ENCODE results near the gene UAP1L1.
"Not testable (repeated sequence)": the region's sequence is repeated elsewhere in the genome, so short reads cannot be mapped to it uniquely, and the experiment has no call there.

The UAP1L1 gene, protein sequence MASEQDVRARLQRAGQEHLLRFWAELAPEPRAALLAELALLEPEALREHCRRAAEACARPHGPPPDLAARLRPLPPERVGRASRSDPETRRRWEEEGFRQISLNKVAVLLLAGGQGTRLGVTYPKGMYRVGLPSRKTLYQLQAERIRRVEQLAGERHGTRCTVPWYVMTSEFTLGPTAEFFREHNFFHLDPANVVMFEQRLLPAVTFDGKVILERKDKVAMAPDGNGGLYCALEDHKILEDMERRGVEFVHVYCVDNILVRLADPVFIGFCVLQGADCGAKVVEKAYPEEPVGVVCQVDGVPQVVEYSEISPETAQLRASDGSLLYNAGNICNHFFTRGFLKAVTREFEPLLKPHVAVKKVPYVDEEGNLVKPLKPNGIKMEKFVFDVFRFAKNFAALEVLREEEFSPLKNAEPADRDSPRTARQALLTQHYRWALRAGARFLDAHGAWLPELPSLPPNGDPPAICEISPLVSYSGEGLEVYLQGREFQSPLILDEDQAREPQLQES

DNA sequence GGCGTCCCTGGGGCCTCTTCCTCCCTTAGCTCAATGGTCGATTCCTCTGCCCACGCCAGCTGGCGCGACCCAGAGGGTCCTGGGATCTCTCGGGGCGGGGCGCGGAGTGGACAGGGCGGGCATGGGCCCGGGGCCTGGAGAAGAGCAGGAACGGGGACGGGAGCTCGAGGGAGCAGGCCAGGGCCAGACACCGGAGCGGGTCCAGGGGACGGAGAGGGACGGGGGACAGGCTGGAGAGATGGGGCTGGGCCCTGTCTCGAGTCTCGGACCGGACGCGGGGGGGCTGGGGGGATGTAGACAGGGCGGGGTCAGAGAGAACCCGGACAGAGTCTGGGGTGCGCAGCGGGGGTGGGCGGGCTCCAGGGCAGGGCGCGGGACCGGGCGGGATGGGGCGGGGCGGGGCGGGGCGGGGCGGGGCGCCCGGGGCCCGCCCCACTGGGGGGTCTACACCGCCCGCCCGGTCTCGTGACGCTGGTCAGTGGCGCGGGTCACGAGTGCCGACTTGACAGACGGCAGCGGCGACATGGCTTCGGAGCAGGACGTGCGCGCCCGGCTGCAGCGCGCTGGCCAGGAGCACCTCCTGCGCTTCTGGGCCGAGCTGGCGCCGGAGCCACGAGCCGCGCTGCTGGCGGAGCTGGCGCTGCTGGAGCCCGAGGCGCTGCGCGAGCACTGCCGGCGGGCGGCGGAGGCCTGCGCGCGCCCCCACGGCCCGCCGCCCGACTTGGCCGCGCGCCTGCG, at the start of gene UAP1L1:
TSS of gene UAP1L1 (plus strand) at position 508 of the 738 bp plus-strand sequence. CDS start at position 524, 16 bp downstream.
- DNase-seq (ENCODE audit: low read depth in 2 of 3, low spot score in 2 of 3): no peak

DNA sequence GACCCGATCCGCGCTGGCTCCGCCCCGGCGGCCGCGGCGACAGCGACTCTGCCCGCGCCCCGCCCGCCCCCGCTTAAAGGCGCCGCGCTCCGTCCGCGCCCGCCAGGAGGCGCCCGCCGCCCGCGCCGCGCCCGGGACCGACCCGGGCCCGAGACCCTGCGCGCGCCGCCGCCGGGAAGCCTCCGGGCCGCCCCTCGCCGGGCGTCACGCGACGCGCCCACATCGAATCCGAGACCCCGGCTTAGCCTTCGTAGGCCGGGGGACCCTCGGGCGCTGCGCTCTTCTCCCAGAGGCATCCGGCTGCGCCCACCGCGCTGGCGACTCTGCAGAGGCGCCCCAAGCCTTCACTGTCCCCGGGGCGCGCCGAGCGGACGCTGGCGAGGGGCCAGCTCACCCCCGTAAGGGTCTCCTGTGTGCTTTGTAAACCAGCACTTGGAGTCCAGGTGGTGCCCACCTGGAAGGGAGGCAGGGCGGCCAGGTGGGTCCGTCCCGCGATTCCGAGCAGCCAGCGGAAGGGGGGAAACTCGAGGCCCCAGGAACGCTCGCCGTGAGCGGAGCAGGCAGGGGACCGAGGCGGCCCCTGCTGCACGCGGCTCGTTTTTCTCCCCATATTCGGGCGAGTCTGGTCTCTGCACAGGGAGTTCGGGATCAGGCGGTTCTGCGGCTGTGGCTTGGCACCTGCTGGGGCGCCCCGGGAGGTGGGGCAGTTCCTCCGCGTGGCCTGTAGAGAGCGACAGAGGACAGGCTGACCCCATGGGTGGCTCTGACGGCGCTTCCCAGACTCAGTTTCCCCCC, 48.9 kb upstream of the UAP1L1 start:
- peak in 1 of 3 experiments; percentile 48 for DNase-seq (ENCODE audit: low read depth in 2 of 3, low spot score in 2 of 3)

DNA sequence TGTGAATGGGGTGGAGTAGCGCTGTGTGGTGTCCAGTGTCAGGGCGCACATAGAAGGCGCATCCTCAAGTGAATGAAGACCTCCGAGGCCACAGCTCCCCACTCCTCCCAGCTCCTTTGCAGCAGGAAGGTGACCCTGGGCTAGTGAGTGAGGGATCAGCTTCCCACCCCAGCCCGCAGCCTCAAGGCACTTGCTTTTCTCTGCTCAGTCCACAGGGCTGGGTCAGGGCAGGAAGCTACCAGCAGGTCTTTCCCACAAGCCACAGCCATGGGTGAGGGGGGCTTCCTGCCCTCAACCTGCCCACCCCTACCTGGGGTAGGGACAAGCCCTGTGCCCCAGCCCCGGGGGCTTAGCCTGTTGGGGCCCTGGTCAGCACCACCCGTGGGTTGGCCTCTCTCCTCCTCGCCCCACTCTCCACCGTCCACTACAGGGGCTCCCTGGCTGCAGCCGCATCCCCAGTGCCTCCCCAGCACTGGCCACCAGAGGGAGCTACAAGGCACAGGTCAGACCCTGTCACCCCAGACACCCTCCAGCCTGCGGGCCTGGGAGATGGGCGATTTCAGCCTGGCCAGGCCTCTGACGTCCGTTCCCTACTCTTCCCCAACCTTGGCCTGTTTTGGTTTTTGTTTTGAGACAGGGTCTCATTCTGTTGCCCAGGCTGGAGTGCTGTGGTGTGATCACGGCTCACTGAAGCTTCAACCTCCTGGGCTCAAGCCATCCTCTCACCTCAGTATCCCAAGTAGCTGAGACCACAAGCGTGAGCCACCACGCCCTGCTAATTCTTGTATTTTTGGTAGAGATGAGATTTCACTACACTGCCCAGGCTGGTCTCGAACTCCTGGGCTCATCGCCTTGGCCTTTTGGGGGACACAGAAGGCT, 48.0 kb upstream of the UAP1L1 start:
- DNase-seq (ENCODE audit: low read depth in 2 of 3, low spot score in 2 of 3): peak; percentile 62 to 81 (median 71)

DNA sequence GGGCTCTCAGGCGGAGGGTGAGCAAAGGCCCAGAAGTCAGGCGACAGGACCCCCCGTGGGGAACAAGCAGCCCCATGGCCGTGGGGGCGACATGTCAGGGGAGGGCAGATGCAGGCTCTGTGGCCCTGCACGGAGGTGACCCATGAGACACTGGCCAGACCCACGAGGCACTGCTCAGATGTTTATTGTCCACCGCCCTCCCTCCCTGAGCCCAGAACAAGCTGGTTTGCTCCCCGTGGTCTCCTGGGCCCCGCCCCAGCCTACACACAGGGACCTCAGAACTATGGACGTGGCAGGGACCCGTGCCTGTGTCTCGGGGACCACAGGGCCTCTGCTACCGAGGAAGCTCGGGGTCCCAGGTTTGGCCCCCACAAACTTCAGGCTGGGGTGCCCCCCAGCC, 47.3 kb upstream of the UAP1L1 start:
- no peak for DNase-seq (ENCODE audit: low read depth in 2 of 3, low spot score in 2 of 3)

DNA sequence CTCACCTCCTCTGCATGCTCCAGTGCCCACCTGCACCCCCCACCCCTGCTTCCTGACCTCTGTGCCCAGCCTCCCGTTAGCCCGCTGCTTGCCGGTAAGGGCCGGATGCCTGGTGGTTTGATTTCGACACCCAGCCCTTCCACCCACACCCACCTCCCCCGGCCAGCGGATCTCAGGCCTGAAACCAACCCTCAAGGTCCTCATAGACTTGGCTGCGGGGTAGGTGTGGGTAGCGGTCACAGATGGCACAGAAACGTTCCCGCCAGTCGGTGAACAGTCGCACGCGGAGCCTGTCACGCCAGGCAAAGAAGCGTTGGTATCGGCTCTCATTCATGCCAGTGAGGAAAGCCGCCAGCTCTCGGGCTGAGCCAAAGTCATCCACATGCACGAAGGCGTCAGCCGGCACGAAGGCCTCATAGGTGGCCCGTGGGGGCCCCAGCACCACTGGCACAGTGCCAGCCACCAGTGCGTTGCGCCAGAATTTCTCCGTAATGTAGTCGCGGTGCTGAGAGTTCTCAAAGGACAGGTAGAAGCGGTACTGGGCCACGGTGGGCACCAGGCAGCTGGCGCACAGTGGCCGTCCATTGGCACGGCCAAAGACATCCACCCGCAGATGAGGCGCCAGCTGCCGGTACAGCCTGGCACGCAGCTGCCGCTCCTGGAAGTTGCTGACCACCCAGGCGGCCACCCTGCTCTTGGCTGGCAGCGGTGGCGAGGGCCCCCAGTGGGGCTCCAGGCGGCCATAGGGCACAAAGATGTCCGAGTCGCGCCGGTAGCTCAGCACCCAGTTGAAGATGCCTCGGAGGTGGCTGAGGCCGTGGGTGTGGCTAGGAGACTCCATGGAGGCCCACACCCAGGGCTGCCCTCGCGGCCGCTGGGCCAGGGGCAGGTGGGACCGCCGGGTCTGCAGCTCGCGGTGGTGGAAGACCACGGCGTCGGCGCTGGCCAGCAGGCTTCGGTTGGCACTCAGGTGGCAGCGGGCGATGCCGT, 46.5 kb upstream of the UAP1L1 start:
- DNase-seq (ENCODE audit: low read depth in 2 of 3, low spot score in 2 of 3): no peak

DNA sequence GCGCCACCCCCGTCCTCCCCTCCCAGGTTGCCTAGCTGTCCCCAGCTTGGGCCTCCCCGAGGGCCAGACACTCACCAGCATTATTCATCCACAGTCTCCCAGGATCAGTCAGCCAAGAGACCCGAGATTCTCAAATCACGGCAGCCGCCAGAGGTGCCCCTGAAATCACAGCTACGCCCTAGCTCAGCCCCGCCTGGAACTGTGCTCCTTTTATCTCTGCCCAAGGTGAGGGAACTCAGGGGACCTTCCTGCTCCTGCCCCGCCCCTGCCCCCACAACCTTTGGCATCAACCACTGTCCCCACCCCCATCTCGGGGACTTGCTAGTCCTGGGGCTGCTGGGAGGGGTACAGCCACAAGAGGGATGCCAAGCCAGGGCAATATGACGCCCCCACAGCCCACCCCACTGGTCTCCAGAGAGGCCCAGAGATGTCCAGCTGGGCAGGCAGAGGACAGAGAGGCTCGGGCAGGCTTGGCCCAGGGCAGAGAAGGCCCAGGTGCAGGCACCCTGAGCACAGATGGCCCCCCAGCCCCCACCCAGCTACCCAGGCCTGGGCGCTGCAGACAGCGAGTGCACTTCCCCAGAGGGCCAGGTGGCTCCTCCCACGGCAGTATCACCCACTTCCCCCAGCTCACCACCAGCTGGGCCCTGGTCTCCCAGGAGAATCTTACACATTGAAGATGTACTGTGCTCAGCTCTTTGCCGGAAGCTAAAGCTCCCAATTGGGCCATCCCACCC, 45.2 kb upstream of the UAP1L1 start, which contains the start of gene FUT7:
TSS of gene FUT7 (minus strand) at position 185 of the 737 bp plus-strand sequence. CDS start at position 88, 97 bp downstream.
- DNase-seq (ENCODE audit: low read depth in 2 of 3, low spot score in 2 of 3): no peak

DNA sequence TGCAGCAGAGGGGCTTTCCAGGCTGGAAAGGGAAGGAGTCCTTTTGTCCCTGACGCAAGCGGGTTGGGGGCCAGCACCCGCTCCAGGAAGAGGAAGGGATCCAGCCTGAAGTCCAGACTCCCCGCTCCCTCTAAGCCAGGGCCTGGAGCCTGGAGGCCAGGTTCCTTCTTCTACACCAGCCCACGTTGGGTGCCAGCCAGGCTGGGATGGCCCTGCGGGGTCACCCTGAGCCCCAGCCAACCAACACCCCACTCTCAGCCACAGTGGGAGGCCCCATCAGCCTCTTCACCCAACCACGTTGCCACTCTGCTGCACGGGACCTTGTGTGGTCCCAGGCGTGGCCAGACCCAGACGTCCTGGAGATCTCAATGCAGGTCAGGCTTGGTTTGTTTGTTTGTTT, 44.5 kb upstream of the UAP1L1 start:
- no peak for DNase-seq (ENCODE audit: low read depth in 2 of 3, low spot score in 2 of 3)

DNA sequence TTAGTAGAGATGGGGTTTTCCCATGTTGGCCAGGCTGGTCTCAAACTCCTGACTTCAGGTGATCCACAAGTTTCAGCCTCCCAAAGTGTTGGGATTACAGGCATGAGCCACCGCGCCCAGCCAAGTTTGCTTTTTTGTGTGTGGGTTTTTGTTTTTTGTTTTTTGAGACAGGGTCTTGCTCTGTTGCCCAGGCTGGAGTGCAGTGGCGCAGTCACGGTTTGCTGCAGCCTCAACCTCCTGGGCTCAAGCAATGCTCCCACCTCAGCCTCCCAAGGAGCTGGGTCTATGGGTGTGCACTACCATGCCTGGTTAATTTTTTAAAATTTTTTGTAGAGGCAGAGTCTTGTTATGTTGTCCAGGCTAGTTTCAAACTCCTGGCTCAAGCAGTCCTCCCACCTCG, 43.8 kb upstream of the UAP1L1 start:
- not testable (repeated sequence) for DNase-seq (ENCODE audit: low read depth in 2 of 3, low spot score in 2 of 3)

DNA sequence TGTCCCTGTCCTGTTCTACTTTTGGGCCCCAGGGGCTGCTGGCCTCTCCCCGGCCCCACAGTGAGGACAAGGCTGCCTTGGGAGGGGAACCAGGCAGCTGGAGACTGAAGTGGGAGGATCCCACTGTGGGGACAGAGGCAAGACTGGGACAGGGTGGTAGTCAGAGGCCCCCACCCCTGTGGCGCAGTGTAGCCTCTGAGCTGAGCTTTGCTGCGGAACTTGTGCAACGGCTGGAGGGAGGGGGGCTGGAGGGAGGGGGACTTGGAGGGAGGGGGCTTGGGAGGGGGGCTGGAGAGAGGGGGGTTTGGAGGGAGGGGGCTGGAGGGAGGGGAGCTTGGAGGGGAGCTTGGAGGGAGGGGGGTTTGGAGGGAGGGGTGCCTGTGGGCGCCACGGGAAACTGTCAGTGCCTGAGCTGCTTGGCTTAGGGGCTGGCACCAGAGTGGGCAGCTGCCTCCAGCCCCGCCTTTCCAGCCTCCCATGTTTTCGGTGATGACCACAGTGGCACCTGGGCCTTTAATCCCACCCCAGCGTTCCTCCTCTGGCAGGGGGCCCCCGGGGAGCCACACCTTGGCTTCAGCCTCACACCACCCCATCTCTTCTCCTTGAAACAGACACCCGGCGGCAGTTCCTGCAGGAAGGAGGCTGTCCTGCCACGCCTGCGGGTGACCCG, 43.1 kb upstream of the UAP1L1 start:
- no peak for DNase-seq (ENCODE audit: low read depth in 2 of 3, low spot score in 2 of 3)

DNA sequence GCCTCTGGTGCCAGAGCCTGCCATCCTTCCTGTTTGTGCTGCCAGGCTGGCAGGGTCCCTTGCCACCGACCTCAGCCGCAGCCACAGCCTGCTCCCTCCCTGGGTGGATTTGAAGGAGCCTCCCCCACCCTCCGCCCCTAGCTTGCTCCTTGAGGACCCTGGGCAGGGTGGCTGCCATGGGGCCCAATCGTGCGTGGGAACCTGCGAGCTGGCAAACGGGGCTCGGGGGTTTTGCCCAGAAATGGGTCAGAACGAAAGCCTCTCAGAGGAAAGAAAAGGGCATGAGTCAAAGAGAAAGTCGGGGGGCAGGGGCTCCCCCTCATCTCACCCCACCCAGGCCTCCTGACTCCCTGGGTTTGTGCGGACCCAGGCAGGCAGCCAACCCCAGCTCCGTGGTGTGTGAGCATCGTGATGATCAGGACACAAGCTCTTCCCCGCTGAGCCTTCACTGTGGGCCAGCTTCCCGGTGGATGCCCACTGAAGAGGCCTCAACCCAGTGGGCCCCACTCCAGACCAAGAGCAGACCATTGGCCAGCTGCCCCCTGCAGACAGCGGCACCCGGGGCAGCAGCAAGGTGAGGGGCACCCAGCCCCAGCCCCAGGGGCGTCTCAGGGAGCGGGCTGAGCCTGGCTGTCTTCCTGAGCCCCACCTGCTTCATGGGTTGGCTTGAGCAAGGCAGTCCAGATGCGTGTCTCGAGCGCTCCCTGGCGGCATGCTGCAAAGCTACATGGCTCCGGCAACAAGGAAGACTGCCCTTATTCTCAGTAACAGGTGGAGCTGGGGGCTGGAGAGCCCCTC, 42.4 kb upstream of the UAP1L1 start:
- peak; percentile 65 to 82 (median 70) for DNase-seq (ENCODE audit: low read depth in 2 of 3, low spot score in 2 of 3)

DNA sequence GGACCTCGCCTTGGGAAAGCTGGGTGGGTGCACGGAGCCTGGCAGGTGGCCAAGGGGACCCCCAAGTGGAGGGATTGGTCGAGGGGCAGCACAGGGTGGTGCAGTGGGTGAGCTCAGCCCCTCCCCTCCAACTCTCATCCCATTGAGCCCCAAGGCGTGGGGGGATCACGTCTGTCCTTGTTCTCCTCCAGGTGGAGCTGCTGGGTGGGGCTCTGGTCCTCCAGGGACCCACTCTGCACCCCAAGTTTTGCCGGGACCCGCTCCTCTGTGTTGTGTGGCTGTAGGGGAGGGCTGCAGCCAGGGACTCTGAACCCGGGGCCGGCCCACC, 41.8 kb upstream of the UAP1L1 start:
- DNase-seq (ENCODE audit: low read depth in 2 of 3, low spot score in 2 of 3): no peak

DNA sequence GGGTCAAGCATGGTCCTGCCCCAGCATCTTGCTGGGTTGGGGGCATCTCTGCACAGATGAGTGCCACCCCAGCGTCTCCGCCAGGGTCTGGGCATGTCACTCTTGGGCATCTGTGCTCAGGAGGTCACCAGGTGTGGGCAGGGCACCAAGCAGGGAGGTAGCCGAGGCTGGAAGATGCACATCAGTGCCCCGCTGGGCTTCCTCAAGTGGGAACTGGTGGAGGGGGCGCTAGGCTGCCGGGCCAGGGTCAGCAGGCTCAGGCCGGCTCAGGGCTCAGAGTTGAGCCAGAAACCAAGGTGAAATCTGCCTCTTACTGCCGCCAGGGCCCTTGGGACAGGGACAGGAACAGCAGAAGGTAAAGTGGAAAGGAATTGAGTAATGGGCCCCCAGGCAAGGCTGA, 41.4 kb upstream of the UAP1L1 start:
- DNase-seq (ENCODE audit: low read depth in 2 of 3, low spot score in 2 of 3): no peak

DNA sequence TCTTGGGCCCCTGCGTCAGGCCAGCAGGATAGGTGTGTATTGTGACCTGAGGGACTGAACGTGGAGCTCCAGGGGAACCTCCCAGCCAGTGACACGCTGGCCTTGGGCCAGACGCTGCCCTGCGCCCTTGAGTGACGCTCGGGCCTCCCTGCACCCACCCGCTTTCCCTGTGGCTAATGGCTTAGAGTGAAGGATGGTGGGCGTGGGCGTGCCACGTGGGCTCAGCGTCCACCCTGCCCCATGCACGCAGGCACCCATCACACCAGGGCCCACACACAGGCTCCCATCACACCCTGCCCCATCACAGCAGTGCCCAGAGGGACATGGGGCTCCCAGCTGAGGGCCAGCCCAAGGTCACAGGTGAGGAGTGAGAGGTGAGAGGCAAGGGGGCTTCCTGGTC, 40.3 kb upstream of the UAP1L1 start:
- DNase-seq (ENCODE audit: low read depth in 2 of 3, low spot score in 2 of 3): no peak

DNA sequence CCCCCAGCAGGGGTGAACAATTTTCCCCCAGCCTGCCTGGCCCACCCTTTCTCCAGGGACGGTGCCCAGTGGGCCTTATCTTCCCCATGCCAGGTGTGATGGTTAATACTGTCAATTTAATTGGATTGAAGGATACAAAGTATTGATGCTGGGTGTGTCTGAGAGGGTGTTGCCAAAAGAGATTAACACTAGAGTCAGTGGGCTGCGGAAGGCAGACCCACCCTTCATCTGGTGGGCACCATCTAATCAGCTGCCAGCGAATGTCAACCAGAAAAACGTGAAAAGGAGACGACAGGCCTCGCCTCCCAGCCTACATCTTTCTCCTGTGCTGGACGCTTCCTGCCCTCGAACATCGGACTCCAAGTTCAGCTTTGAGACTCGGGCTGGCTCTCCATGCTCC, 39.8 kb upstream of the UAP1L1 start:
- no peak for DNase-seq (ENCODE audit: low read depth in 2 of 3, low spot score in 2 of 3)

DNA sequence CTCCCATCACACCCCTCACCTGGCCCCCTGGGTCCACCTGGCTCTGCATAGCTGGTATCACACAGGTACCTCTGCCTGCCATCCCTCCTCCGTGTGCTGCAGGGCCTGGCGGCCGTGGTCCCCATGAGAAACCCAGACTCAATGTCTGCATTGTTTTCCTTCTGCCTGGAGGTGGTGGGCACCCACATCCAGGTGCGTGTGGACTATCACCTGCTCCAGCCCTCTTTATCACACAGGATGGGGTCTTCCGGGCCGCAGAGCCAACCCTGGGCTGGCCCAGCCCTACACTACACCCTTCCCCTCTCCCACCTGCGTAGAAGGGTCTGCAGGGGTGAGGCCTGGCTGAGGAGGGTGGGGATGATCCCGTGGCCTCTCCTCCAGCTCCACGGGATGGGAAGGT, 38.4 kb upstream of the UAP1L1 start:
- DNase-seq (ENCODE audit: low read depth in 2 of 3, low spot score in 2 of 3): no peak

DNA sequence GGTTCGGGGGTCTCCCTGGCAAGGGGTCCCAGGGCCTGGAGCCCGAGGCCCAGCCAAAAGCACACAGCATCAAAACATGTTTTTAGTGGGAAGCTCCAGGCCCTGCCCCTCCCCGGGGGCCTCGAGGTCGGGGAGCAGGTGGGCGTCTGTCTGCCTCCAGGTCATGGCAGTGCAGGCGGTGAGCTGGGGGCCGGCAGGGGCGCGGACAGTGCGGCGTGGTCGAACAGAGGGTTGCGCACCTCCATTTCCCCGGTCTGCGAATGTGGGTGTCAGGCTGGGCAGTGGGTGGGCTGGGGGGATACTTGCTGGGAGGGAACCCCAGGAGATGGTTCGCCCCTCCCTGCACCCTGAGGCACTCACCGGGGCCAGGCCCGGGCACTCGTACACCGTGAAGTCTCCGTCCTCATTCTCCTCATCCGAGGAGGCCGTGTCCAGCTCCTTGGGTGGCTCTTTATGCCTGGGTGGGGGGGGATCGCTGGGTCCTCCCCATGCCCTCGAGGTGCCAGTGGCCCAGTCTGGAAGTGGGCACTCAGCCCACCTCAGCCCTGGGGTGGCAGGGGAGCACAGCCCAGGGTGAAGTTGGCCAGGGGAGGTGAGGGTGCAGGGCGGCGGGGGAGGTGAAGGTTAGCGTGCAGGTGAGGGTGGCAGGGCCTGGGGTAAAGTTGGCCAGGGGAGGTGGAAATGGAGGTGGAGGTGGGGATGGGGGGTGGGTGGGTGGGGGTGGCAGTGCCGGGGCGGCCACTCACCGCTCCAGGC, 37.5 kb upstream of the UAP1L1 start:
- no peak for DNase-seq (ENCODE audit: low read depth in 2 of 3, low spot score in 2 of 3)

DNA sequence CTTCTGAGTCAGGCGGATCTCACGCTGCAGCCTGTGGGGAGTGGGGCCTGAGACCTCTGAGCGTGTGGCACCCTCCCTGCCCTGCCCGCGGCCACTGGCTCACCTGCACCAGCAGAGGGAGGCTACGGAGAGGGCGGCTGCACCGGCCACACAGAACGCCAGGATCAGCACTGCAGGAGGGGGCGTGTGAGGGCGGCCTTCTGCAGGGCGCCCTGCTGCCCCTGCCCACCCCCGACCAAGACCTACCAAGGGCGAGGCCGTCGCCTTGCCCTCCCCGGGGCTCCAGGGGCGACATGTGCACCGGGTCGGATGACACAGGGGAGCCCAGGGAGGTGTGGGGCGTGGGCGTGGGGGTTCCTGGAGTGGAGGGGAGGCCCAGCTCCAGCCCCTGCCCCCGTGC, 36.7 kb upstream of the UAP1L1 start:
- DNase-seq (ENCODE audit: low read depth in 2 of 3, low spot score in 2 of 3): no peak

Measured in activated CD8-positive, alpha-beta memory T cell treated with anti-CD3 and anti-CD28 coated beads for 48 hours (primary cell).